ENCODE measurements around the gene DYSF.

DYSF gene

DNA sequence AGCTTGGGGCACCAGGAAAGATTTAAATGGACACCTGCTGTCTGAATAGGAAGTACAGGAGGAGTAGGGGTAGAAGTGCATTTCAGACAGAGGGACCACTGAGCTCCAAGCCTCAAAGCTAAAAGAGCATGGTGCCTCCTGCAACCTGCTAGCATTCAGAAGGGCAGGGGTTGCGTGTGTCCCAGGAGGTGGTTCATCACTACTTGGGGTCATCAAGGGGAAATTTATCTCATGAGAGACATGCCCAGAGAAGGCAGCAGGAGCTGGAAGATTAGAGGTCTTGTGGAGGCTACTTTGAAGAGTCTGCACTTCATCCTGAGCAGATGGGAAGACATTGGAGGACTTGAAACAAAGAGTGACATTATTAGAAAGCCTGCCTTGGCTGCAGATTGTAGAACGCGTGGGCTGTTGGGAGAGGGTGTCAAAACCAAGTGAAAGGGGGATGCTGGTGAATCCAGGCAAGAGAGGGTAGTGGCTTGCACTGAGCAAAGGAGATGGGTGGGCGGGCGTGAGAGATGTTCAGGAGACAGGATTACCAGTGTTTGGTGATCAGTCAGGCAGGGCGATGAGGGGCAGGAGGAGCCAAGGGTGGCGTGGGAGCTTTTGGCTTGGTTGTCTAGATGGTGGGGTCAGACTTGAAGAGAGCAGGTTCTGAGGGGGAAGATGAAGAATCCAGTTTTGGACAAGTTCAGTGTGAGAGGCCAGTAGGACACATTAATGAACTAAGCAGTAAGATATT is 154.0 kb downstream of the DYSF start:
- DNase-seq: no peak

DNA sequence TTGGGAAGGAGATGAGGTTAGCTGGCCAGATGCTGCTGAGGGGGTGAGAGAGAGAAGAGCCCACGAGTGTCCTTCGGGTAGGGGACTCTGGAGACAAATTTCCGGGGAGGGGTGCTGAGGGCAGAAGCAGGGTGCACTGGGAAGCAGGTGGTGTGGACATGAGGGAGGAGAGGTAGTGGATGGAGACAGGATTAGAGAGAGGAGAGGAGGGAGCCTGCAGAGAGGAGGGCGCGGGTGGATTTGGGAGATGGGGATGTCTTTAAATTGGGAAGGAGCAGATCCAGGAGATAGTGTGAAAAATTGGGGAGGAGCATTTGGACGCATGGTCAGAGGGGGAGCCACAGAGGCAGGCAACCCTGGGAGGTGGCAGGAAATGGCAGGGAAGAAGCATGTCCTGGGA is 154.7 kb downstream of the DYSF start:
- DNase-seq: no peak

DNA sequence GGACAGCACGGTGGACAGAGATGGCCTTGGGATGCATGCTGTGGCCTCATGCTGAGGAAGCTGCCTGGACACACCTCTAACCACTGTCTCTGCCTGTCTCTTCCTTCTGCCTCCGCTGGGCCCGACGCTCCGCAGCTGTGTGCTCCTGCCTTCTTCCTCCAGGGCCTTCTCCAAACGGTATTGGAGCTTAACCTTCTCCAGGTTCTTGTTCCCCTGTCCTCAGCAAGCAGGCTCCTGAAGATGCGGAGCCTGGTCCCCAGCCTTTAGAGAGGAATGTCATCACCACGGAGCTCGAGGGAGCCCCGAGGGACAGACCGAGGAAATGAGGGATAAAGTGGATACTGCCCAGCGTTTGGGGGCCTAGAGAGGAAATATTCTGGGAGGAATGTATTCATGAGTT is 155.1 kb downstream of the DYSF start:
- no peak for DNase-seq

DNA sequence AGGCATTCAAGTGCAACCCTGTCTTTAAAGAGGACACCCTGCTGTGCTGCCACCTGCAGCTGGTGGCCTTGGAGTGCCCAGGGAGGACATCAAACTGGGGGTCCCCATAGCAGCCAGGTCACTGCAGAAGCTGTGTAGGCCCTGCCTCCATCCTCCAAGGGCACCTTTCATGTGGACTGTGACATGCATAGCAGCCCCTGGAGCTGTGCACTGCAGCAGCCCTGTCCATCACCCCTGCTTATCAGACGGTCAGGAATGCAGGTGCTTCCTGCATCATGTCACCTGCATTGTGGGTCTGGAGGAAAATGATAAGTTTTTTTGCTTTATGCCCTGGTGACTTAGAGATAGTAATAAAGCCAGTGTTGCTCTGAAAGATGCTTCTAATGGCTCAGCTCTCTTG is 155.7 kb downstream of the DYSF start:
- DNase-seq: no peak

DNA sequence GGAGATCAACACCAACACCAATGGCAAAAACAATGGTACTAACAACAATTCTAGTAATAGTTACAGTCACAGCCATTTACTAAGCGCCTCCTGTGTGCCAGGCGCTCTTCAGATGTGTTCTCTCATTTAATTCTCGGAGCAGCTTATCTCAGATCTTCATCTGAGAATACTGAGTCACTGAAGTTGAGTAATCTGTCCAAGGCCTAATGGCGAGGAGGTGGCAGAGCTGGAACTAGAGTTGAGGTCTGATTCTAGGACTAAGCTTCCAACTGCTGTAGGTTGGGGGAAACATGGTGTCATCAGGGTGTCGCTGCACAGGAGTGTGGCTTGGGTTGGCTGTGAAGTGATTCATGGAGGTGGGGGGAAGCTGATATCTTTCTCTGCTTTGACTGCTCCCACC is 156.1 kb downstream of the DYSF start:
- no peak for DNase-seq

DNA sequence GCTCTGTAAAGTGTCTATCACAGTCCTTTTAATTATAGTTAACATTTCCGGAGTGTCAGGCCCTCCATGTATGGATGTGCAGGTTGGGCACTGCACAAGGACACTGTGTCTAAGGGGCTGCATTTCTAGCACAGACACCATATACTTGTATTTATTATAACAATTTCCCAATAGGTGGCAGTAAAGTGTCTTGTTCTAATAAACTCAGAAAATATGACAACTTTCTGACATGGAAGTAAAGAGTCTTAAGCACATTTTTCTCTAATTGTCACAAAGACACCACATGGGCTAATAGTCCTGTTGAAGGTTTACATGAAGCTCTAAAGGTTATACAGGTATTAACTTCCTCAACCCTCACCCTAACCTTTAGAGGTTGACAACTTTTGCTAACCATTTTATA is 156.6 kb downstream of the DYSF start:
- no peak for DNase-seq

DNA sequence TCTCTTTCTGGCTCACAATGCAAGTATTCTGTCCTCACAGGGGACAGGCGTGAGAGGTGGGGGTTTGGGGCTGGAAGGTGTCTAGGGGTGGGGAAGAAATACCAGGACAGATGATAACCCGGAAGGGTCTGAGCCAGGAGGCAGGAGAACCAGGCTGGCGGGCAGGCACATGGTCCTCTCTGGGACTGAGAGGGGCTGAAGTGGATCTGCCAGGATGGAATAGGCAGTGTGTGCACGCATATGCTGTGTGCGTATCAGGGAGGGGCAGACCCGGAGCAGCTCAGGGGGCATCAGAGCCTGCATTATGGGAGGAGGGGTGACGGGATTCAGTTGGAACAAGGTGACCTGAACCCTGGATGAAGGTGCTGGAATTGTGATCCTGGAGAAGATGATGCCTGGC is 157.3 kb downstream of the DYSF start:
- DNase-seq: no peak

DNA sequence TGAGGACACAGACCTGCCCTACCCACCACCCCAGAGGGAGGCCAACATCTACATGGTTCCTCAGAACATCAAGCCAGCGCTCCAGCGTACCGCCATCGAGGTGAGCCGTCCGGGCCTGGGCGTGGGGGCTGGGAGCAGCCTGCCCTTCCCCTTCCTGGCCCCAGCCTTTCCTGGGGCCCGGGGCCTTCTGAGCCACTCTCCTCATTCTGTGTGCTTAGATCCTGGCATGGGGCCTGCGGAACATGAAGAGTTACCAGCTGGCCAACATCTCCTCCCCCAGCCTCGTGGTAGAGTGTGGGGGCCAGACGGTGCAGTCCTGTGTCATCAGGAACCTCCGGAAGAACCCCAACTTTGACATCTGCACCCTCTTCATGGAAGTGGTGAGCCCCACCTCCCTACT is 157.9 kb downstream of the DYSF start:
- no peak for DNase-seq

DNA sequence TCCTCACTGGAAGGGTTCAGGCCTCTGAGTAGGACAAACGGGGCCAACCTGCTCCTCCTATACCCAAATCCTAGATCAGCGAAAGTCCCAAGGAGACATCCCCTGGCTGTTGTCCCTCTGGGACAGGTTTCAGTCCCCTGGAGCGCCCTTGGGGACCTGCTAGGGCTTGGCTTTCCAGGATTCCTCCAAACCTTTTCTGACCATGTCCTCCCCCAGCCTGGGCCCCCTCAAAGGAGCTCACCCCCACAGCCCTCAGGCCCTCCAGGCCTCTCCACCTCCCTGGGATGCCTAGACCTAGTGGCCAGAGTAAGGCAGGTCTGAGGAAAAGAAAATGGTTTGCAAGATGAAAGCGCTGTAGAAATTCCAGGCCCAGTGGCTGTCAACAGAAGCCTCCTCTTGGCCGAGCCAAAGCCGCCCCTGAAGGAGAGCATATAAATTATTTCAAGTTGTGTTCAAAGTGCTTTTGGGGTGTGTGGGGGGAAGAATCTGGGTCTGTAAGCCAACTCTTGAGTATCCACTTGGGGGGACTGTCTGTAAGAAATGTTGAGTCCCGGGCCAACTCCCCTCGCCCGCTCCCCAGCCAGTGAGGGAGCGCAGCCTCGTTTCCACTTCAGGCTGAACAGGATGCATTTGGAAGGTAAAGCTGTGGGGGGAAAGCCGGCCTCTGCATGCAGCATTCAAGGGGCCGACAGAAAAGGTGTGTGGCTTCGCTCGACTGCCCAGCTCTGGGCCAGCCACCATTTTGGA is 158.6 kb downstream of the DYSF start:
- no peak for DNase-seq

DNA sequence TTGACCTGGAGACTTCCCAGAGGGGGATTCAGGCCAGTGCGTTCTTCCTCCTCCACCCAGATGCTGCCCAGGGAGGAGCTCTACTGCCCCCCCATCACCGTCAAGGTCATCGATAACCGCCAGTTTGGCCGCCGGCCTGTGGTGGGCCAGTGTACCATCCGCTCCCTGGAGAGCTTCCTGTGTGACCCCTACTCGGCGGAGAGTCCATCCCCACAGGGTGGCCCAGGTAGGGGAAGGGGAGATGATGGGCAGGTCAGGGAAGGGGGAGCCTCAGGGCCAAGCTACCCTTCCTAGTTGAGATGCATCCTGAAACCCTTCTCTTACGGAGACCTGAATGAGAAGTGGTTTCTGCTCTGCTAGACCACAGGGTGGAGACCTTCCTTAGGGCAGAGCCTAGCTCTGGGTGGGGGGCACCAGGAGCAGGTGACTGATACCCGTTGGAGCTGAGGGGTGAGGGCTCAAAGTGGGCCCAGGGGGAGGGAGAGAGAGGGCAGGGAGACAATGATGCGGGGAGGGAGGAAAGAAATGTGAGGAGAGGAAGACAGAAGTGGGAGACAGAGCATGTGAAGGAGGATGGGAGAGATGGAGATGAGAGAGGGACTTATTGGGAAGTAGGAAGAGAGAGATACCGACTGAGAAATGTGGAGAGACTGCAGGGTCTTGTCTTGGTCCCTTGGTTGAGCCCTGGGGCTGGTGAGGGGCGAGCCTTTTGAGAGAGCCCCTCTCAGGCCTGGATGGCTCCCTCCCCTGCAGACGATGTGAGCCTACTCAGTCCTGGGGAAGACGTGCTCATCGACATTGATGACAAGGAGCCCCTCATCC is 159.4 kb downstream of the DYSF start:
- no peak for DNase-seq

DNA sequence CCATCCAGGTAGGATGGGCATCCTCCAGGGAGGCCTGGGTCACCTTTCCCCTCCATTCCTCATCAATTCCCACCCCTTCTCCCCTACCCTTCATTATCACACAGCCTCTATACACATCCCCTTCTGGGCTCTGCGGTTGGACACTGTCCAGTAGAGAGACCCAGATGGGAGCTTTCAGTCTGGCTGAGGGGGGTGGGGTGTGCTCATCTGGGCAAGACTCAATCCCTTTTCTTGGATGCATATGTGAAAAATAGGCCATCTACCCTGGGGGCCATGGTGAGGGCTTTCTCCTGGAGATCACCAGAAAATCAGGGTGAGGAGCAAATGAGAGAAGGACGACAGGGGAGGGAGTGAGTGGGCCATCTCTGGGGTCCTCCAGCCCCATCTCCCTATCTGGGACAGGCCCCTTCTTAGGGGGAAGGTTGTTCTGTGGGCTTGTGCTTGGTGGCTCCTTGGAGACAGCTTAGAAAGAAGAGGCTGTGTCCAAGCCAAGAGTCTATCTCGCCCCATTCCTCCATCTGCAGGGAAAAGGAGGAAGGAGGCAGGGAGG is 160.1 kb downstream of the DYSF start:
- no peak for DNase-seq

DNA sequence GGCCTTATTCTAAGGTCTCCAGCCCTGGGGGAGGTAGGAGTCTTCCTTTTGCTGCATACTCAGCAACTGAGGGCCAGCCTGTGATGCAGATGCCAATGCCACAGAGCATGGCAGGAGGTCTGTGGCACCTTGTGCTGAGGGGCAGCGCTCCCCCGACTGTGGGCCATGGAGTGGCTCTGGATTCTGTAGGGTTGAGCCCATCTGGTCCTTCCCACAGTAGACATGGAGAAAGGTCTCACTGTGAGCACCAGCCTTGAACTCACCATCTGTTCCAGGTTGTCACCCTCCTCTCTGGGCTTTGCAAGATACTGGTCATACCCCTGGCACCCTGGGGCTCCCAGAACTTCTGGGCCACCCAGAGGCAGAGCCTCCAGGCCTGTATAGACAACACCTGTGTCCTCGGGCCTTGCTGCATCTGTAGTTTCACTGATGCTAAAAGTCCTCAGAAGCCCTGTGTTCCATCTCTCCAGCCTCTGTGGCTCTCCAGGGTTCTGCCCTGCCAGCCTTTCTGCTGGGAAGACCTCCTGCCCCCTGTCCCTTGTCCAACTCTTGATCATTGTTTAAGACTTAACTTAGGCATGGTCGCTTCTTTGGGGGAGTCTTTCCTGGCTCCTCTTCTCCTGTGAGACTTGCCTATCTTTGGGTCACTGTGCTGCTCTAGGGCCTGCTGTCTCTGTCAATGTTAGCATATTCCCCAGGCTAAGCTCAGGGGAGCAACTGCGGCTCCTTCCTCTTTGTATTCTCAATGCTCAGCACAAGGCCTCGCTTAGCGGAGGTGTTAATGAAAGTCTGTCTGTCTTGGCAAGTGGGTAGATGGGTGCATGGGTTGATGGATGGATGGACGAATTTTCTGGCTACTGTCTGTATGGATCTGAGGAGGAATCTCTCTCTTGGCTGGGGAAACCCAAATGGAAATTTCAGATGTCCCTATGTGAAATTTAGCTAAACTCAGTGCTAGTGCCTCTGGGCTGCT is 160.9 kb downstream of the DYSF start:
- DNase-seq: no peak

DNA sequence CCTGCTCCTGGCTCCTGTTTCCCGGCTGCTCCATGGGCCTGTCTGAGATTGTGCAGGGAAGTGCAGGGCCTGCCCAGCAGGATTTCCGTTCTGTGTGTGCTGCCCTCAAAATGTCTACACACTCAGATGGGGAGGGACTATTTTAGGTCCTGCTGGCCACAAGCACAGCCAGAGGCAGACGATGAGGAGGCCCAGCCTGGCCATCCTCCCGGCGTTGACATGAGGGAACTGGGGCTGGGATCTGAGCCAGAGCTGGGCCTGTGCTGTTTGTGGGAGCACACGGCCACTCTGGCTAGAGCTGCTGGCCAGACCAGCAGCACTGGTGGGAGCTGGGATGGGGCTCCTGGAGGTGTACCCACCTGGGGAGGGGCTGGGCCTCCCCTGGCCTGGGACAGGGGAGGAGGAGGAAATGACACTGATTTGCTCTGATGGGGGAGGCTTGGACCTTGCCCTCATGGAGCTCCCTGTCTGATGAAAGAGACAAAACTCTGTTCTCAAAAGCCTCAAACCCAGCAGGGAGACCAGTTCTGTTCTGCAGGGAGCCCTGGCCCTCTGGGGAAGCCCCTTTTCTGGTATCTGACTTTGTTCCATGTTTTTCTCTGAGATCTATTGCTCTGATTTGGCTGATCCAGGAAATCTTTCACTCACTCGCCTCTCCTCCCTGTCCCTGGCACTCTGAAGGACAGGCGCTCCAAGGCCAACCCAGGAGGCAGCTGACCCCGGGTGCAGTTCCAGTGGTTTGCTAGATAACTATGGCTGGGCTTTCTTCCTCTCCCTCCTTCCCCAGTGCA is 161.8 kb downstream of the DYSF start:
- no peak for DNase-seq

DNA sequence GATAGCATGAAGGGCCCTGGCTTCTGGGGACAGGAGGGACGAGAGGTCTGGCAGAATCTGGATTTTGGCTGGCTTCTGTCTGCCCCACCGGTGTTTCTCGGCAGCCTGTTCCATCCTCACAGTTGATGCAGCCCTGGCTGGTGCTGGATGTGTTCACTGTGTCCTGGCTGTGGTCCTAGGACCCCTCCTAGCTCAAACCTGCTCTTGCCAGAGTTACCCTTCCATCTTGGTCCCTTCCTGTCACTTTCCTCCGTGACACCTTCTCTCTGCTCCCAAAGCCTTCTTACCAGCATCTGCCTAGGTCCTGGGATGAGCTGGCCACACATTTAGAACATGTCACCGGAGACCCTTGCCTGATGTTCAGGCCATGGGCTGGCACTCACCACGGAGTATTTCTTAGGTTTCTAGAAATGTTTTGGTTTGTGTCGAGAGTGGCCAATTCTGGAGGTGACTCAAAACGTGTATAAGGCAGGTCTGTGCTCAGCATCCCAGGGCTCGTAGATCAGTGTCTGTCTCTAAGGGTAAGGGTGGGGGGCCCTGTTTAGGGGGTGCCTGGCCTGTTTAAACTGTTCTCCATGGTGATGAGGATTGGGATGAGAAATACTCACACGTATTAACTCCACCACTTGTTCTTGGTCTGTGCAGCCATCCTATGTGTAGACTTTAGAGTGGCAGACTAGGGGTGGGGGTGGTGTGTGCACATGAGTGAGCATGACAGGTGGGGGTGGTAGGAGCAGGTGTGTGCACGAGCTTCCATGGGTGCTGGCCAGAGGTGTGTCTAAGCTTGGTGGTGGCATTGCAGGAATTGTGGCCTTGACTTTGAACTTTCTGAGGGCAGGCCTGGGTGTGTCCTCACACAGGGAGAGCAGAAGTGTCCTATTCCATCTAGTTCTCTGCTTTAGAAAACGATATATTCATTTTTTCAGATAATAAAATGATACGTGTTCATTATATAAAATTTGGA is 162.7 kb downstream of the DYSF start:
- no peak for DNase-seq

DNA sequence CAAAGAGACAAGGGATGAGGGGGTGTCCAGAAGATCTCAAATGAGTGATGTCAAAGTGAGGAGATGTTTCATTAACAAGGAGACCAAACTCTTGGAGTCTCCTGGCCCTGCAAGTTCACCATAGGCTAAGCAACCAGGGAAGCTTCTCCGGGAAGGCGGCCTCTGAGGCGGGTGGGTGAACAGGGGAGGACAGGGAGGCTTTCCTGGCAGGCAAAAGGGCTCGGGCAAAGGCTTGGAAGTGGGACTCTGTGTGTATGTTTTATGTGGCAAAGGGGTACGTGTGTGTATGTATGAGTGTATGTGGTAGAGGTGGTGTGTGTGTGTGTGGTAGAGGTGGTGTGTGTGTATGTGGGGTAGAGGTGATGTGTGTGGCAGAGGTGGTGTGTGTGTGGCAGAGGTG is 163.9 kb downstream of the DYSF start:
- no peak for DNase-seq

DNA sequence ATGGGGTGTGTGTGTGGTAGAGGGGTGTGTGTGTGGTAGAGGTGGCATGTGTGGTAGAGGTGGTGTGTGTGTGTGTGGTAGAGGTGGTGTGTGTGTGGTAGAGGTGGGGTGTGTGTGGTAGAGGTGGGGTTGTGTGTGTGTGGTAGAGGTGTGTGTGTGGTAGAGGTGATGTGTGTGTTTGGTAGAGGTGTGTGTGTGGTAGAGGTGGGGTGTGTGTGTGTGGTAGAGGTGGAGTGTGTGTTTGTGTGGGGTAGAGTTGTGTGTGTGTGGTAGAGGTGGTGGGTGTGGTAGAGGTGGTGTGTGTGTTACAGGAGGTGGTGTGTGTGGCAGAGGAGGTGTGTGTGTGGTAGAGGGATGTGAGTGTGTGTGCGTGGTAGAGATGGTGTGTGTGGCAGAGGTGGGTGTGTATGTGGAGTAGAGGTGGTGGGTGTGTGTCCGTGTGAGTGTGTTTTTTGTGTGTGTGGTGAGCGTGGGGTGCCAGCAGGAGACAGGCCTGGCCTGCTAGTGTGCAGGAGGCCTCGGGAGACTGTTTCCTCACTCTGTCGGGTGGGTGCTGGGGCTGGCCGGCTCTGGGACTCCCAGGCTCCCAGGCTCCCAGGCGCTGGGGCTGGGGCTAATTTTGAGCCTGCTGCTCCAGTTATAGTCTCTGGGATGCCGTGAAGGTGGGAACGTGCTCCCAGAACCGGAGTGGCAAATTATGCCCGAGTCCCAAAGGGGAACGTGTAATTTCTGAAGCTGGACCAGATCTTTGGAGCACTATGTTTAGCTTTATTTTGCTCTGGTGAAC is 165.2 kb downstream of the DYSF start:
- DNase-seq: no peak

DNA sequence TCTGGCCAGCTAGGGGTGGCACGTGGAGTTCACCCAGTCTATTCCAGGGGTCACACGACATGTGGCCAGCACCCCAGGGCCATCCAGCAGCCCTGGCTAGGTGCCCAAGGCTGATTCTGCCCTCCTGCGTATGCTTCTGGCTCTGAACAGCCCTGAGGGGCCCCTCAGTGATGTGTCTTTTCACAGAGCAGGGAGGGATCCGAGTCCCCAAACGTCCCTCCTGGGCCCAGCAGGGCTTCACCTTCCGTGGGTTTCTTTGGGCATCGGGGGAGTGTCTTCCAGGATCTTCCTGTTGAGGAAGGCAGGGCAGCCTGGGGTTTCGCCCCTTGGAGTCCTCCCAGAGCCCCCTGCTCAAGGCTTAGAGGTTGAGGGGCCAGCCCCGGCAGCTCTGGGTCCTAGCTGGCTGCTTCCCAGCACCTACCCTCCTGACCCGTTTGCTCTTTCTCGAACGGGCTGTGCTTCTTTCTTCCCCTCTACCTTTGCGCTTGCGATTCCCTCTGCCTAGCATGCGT is 165.9 kb downstream of the DYSF start:
- DNase-seq: no peak

DNA sequence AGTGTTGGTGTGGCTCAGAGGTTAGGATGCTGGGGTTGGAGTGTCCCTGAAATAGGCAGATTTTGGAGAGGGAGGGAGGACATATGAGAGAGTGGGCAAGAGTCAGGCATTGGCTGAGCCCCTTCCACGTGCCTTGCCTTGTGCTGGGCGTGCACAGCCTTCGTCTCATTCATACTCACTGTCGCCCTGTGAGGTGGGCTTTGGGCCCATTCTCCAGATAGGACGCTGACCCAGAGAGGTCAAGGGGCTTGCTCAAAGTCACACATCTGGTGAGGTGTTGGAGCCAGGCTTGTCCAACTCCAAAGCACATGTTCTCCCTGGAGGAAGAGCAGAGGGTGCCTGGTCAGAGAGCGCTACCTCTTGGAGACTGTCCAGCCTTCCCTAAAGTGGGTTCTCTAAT is 166.8 kb downstream of the DYSF start:
- DNase-seq: no peak

DNA sequence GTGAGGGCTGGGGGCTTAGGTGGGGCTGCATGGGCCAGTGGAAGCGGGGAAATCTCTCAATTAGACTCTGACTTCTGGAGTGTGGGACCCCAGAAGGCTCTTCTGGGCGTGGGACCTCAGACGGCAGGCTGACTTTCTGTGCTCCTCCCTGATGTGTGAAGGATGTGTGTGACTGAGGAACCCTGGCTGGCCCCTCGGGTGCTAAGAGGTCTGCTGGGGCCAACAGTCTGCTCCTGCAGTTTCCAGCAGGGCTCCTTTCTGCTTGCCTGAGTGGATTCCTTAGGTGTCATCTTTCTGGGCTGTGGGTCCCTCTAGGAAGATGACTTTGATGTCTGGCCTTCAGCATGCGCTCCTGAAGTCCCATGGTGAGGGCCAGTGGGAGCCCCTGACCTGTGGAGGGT is 167.5 kb downstream of the DYSF start:
- DNase-seq: no peak
